Coronary artery (tissue), 2 donors: ENCODE data around the gene SPTLC2.
A peak's percentile ranks its signal among the peaks of the same experiment; 100 is the strongest.

Experiments
- DNase-seq: peaks from one replicate; pipeline ENCODE4 v3.0.0-alpha.2; 2017; ENCODE audit warnings: low spot score
- H3K27ac ChIP-seq, 2 donors: fragments of 200-600 bp; sonication (generic); one replicate each; pipeline ENCODE4 v1.5.1; 2016 to 2019
- H3K4me3 ChIP-seq: fragments of 200-600 bp; sonication (generic); 2 replicates; pipeline ENCODE4 v1.5.1; 2016; ENCODE audit warnings: mild to moderate bottlenecking, moderate library complexity
- TF ChIP-seq, protein P1 (sequence below): fragments of 200-600 bp; sonication (generic); IDR thresholded peaks from one replicate; pipeline ENCODE4 v1.5.1; 2019; ENCODE audit warnings: antibody characterized with exemption

Gene SPTLC2

DNA sequence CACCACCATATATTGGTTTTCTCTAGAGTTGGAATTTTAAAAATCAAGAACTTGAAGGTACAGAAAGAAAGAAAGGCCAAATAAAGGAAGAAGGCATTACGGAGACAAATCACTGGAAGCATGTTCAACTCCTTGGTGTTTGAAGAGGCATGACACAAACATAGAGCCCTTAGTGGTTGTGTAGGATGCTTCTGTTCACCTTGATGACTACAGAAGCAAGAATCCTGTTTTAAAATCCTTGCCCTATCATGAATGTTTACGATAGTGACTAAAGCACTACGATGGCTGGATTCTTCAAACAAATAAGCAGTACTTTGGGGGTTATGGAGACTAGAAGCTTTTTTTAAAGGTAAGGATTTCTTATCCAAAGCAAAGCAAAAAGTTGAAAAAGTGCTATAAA is 107.6 kb downstream of the SPTLC2 start:
- Histone ChIP-seq H3K27ac (no peak overlapping the region), H3K4me3 (no peak overlapping the region)
- TF ChIP-seq, protein P1, sequence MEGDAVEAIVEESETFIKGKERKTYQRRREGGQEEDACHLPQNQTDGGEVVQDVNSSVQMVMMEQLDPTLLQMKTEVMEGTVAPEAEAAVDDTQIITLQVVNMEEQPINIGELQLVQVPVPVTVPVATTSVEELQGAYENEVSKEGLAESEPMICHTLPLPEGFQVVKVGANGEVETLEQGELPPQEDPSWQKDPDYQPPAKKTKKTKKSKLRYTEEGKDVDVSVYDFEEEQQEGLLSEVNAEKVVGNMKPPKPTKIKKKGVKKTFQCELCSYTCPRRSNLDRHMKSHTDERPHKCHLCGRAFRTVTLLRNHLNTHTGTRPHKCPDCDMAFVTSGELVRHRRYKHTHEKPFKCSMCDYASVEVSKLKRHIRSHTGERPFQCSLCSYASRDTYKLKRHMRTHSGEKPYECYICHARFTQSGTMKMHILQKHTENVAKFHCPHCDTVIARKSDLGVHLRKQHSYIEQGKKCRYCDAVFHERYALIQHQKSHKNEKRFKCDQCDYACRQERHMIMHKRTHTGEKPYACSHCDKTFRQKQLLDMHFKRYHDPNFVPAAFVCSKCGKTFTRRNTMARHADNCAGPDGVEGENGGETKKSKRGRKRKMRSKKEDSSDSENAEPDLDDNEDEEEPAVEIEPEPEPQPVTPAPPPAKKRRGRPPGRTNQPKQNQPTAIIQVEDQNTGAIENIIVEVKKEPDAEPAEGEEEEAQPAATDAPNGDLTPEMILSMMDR: no peak
- DNase-seq: no peak

DNA sequence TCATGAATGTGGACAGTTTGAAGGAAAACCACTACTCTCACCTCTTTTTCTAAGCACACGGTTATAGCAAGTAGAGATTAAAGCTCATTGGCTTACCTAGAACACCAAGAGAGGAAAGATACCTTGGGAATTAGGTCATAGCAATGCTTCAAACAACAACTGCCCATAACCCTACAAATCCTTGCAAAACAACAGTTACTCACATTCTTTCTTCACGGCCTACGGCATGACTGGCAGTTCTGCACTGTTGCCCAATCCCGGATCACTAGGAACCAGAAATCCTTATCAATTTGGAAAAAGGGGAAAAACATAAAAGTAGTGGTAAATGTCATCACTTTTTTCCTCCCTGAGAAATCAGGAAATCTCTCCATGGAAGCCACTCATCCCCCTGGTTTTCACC is 108.2 kb downstream of the SPTLC2 start:
- no peak for DNase-seq
- TF ChIP-seq, protein P1: no peak
- Histone ChIP-seq H3K4me3 (no peak overlapping the region), H3K27ac (no peak overlapping the region)

DNA sequence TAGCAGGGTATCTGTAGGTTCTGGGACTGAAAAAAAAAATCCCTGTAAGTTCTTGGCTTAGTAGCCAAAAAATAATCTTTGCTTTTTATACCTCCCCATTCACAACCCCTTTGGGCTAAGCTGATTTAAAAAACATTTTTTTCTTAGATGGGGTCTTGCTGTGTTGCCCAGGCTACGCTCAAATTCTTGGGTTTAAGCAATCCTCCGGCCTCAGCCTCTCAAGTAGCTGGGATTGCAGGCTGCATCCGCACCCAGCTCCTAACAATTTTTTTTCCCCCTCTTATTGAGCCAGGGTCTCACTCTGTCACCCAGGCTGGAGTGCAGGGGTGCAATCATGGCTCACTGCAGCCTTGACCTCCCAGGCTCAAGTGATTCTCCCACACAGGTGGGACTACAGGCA is 108.7 kb downstream of the SPTLC2 start:
- H3K27ac ChIP-seq: no peak overlapping the region
- TF ChIP-seq, protein P1: no peak

GRCh38 chr14:77505031-77505430 is 111.4 kb downstream of the SPTLC2 start:
- H3K27ac ChIP-seq: no peak overlapping the region
- no peak for DNase-seq
- no peak overlapping the region for H3K4me3 ChIP-seq
- TF ChIP-seq, protein P1: no peak

More for the DNA sequence above, 108.7 kb downstream of the SPTLC2 start:
- DNase-seq: no peak
- H3K4me3 ChIP-seq: no peak overlapping the region

GRCh38 chr14:77503138-77503537 is 113.3 kb downstream of the SPTLC2 start:
- no peak overlapping the region for H3K27ac ChIP-seq
- no peak overlapping the region for H3K4me3 ChIP-seq
- TF ChIP-seq, protein P1: no peak
- DNase-seq: no peak

DNA sequence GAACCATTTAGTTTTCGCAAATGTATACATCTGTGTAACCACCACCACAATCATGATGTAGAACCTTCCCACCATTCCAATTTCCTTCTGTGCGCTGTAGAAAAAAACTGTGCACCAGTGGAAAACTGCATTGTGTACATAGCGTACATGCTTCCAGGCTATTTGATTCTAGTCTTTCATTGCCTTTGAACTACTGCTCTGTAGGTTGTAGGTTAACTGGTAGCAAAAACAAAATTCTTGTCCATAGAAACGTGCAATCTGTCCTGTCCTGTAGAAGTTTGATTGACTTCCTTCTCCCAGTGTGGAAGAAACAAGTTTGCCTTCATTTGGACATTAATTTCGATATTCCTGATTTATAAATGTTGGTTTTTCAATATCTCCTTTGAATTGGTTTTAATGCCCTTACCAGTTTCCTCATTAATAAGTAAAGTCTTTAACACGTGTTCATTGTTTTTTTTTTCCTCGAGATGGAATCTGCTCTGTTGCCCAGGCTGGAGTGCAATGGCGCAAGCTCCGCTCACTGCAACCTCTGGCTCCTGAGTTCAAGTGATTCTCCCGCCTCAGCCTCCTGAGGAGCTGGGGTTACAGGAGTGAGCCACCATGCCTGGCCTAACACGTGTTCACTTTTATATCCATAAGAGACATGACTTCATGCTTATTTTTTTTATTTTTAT is 114.2 kb downstream of the SPTLC2 start:
- TF ChIP-seq, protein P1: no peak
- no peak for DNase-seq
- Histone ChIP-seq H3K27ac (no peak overlapping the region), H3K4me3 (no peak overlapping the region)

DNA sequence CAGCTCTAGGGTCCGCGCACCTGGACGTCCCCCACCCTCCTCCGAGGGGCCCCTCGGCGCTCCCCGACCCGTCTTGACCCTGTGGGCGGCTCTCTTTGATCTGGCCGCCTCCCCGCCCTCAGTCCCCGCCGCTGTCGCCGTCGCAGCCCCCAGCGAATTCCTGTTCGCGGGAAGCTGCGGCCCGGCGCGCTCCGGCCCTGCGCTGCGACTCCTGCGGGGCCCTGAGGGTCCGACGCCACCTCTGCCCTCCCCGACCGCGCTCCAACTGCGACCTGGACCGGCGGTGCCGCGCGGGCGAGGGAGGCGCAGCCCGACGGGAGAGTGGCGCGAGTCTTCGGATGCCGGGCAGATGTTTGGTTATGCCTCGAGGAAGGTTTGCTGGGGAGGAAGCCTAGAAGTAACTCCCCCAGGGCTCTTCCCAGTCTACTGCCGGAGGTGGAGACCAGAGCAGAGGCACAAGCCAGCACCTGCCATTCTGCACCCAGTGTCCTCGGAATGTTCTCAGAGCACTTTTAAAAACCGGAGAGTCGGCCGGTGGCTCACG is 117.4 kb downstream of the SPTLC2 start:
- no peak for DNase-seq

More for the DNA sequence above, 117.4 kb downstream of the SPTLC2 start:
- no peak overlapping the region for H3K27ac ChIP-seq
- peak overlapping the region; percentile 75 for H3K4me3 ChIP-seq
- TF ChIP-seq, protein P1: no peak
